HCT116 (cell line): ENCODE measurements around the gene FPR1. TPM values are rescaled to one million over a fixed set of nuclear protein-coding genes. Genes with fewer than 3 reads are reported as not detected.

ENCODE experiments used
- ATAC-seq: fragments of 200-7000 bp; cut with Tn5 transposase; 2 replicates; pipeline ENCODE4 v1.9.1; 2020; ENCODE audit warnings: mild to moderate bottlenecking, moderate library complexity
- BruUV-seq: library from RNA; stranded (reverse); fragments of 400-500 nt; replicated peaks from 2 replicates; lab custom pipeline; 2021; lab: Mats Ljungman, UMichigan
- CTCF ChIA-PET: fragments of 300-600 bp; sonication (Branson Sonifier 250); formaldehyde crosslinking; loops from one replicate; lab custom pipeline; 2021; ENCODE audit warnings: antibody characterized with exemption; lab: Charles Lee
- POLR2A ChIA-PET: fragments of 300-600, 350-600 bp; sonication (Branson Sonifier 250); formaldehyde crosslinking; loops from one replicate; lab custom pipeline; 2021; ENCODE audit warnings: antibody characterized with exemption; lab: Charles Lee
- RAD21 ChIA-PET, 2 experiments: fragments of 300-600 bp; sonication (Branson Sonifier 250); formaldehyde crosslinking; loops; one replicate each; lab custom pipeline; 2023; ENCODE audit warnings: low total read pairs in 2 of 2; ENCODE audit not compliant: uncharacterized antibody in 2 of 2, unreplicated experiment in 2 of 2, low non-redundant PET in 1 of 2; lab: Charles Lee
- DNase-seq: peaks from one replicate; pipeline ENCODE4 v3.0.0-alpha.2; 2010; ENCODE audit warnings: low read depth, low spot score
- H2AFZ ChIP-seq: fragments of 200-600 bp; shearing (Covaris generic), sonication (generic); 2 replicates; pipeline ENCODE4 v1.6.1; 2017; ENCODE audit warnings: low read depth, mixed run types, mixed read lengths, antibody characterized with exemption, low read length; ENCODE audit not compliant: poor library complexity, severe bottlenecking
- H3K27ac ChIP-seq: 2 replicates; pipeline ENCODE4 v1.5.1; 2012; ENCODE audit warnings: low read depth, low read length
- H3K27me3 ChIP-seq: fragments of 200-600 bp; sonication (generic); 2 replicates; pipeline ENCODE4 v1.6.1; 2016; ENCODE audit warnings: mixed run types, low read length, mixed read lengths; ENCODE audit not compliant: insufficient read depth
- H3K36me3 ChIP-seq, 2 experiments: fragments of 200-500 bp in 1 of 2; fragments of 200-600 bp in 1 of 2; sonication (Bioruptor generic) in 1 of 2; sonication (generic) in 1 of 2; 2 replicates each; pipeline versions ENCODE4 v1.5.1 to v1.6.1; 2014 to 2016; ENCODE audit warnings: low read length in 2 of 2, inconsistent platforms in 1 of 2, mixed read lengths in 1 of 2, mixed run types in 1 of 2; ENCODE audit not compliant: insufficient read depth in 2 of 2, control insufficient read depth in 1 of 2
- H3K4me1 ChIP-seq, 2 experiments: fragments of 200-600 bp in 1 of 2; sonication (generic) in 1 of 2; 2 replicates each; pipeline versions ENCODE4 v1.5.1 to v1.6.1; 2012 to 2017; ENCODE audit warnings: low read length in 2 of 2, inconsistent platforms in 1 of 2, mild to moderate bottlenecking in 1 of 2, mixed read lengths in 1 of 2, mixed run types in 1 of 2, moderate library complexity in 1 of 2; ENCODE audit not compliant: insufficient read depth in 2 of 2, control insufficient read depth in 1 of 2
- H3K4me2 ChIP-seq: fragments of 200-600 bp; sonication (generic); 2 replicates; pipeline ENCODE4 v1.6.1; 2017; ENCODE audit warnings: mixed run types, low read length, mixed read lengths
- H3K4me3 ChIP-seq, 2 experiments: fragments of 200-600 bp in 1 of 2; sonication (generic) in 1 of 2; replicated peaks in 1 of 2; 2 replicates each; pipeline ENCODE4 v1.5.1; 2011 to 2016; ENCODE audit warnings: low read length in 2 of 2, control low read depth in 1 of 2, low read depth in 1 of 2, mild to moderate bottlenecking in 1 of 2, mixed read lengths in 1 of 2, mixed run types in 1 of 2
- H3K79me2 ChIP-seq: fragments of 200-600 bp; sonication (generic); 2 replicates; pipeline ENCODE4 v1.6.1; 2017; ENCODE audit warnings: mild to moderate bottlenecking, mixed run types, low read length, moderate library complexity, mixed read lengths; ENCODE audit not compliant: insufficient read depth
- H3K9ac ChIP-seq: fragments of 200-600 bp; sonication (generic); 2 replicates; pipeline ENCODE4 v1.6.1; 2016; ENCODE audit warnings: low read length, mixed read lengths
- H3K9me2 ChIP-seq: fragments of 200-600 bp; sonication (generic), shearing (Covaris generic); 2 replicates; pipeline ENCODE4 v1.6.1; 2017; ENCODE audit warnings: mixed run types, mild to moderate bottlenecking, moderate library complexity; ENCODE audit not compliant: insufficient read depth
- H3K9me3 ChIP-seq, 2 experiments: fragments of 200-500 bp in 1 of 2; fragments of 200-600 bp in 1 of 2; sonication (Bioruptor generic) in 1 of 2; sonication (generic) in 1 of 2; 2 replicates each; pipeline ENCODE4 v1.6.1; 2014 to 2017; ENCODE audit warnings: low read length in 2 of 2, mixed read lengths in 2 of 2, inconsistent platforms in 1 of 2, low read depth in 1 of 2, mild to moderate bottlenecking in 1 of 2, mixed run types in 1 of 2, moderate library complexity in 1 of 2; ENCODE audit not compliant: control insufficient read depth in 1 of 2, insufficient read depth in 1 of 2
- H4K20me1 ChIP-seq: fragments of 200-600 bp; sonication (generic), shearing (Covaris generic); 2 replicates; pipeline ENCODE4 v1.6.1; 2017; ENCODE audit warnings: mixed run types, mild to moderate bottlenecking, moderate library complexity; ENCODE audit not compliant: insufficient read depth
- CEBPB ChIP-seq: IDR thresholded peaks from 2 replicates; pipeline ENCODE4 v1.6.1; 2012; ENCODE audit warnings: low read depth
- EGR1 ChIP-seq: IDR thresholded peaks from 2 replicates; pipeline ENCODE4 v1.6.1; 2012; ENCODE audit warnings: low read depth
- EZH2 ChIP-seq: fragments of 200-600 bp; sonication (generic); IDR thresholded peaks from 2 replicates; pipeline ENCODE4 v1.6.1; 2017; ENCODE audit warnings: antibody characterized with exemption, mixed run types
- EZH2phosphoT487 ChIP-seq: fragments of 200-600 bp; IDR thresholded peaks from 2 replicates; pipeline ENCODE4 v1.6.1; 2018; ENCODE audit warnings: antibody characterized with exemption, borderline replicate concordance
- FOSL1 ChIP-seq: IDR thresholded peaks from 2 replicates; pipeline ENCODE4 v1.6.1; 2012; ENCODE audit warnings: low read depth
- JUND ChIP-seq: IDR thresholded peaks from 2 replicates; pipeline ENCODE4 v1.6.1; 2012
- SRF ChIP-seq: IDR thresholded peaks from 2 replicates; pipeline ENCODE4 v1.6.1; 2012; ENCODE audit warnings: low read depth
- TCF7L2 ChIP-seq: IDR thresholded peaks from 2 replicates; pipeline ENCODE4 v1.7.0; 2011; ENCODE audit warnings: borderline replicate concordance, inconsistent platforms; ENCODE audit not compliant: insufficient read depth, insufficient read length; ENCODE audit errors: extremely low read depth
- YY1 ChIP-seq: IDR thresholded peaks from 2 replicates; pipeline ENCODE4 v1.6.1; 2011; ENCODE audit warnings: low read length, low read depth, moderate library complexity, mild to moderate bottlenecking; ENCODE audit not compliant: insufficient replicate concordance; ENCODE audit errors: extremely low read depth
- ZFX ChIP-seq: fragments of 450-650 bp; IDR thresholded peaks from 2 replicates; pipeline ENCODE4 v1.6.1; 2017
- ZNF274 ChIP-seq: fragments of 200-500 bp; sonication (Bioruptor generic); IDR thresholded peaks from 2 replicates; pipeline ENCODE4 v1.6.1; 2014; ENCODE audit warnings: mild to moderate bottlenecking, low read depth, low read length, inconsistent platforms
- intact Hi-C: fragments of 100-400 bp; cut with micrococcal nuclease; formaldehyde crosslinking; loops from 2 replicates; pipeline ENCODE4 v1.10.0; 2022
- total RNA-seq: library from RNA; stranded (reverse); gene quantifications from one replicate; pipeline ENCODE4 v1.2.1, GENCODE V29; 2021; ENCODE audit not compliant: unreplicated experiment
- TF ChIP-seq, protein P1 (sequence below), 3 experiments: fragments of 200-600 bp in 1 of 3; sonication (generic) in 1 of 3; IDR thresholded peaks in 2 of 3; conservative IDR thresholded peaks in 1 of 3; 2 replicates each; pipeline ENCODE4 v1.5.1; 2012 to 2017; ENCODE audit warnings: low read depth in 2 of 3, low read length in 2 of 3, antibody characterized with exemption in 1 of 3, borderline replicate concordance in 1 of 3, control low read depth in 1 of 3, mild to moderate bottlenecking in 1 of 3, mixed read lengths in 1 of 3, mixed run types in 1 of 3, moderate library complexity in 1 of 3; ENCODE audit not compliant: insufficient read depth in 1 of 3
- TF ChIP-seq, protein P2 (sequence below): IDR thresholded peaks from 2 replicates; pipeline ENCODE4 v1.6.1; 2012; ENCODE audit warnings: low read depth

The FPR1 gene
- total RNA-seq, 1 experiment from 2014 or later, result not detected

DNA sequence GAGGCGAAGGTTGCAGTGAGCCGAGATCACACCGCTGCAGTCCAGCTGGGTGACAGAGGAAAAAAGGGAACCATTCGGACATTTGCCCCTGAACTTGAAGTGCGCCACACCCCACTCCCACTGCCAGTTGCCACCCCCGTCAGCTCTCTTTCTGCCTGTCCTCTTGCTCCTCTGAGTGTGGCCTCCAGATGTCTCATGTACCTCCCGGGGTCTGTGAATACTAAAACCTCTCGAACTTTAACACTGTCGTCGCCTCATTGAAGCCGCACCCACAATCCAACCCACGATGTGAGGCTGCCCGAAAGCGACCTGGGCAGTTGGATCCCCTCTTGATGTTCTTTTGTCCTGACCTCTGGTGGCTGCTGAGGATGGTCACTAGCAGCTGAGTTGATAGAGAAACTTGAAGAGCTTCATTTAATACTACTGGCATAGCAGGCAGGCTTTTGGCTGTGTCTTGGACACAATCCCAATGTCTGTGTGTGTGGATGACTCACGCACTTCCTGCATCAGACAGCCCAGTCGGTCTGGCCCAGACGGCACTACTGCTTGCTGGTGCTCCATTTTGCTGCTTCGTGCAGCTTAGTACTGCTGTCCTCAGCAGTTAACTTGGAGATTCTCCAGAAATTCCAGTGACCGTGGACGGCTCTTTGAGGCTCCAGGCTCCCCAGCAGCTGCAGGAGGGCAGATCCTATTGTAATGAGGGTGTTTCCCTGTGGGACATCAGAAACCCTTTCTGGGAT is 47.5 kb upstream of the FPR1 start:
- no peaks in the 10 kb centered on the region for H4K20me1 ChIP-seq
- H3K27ac ChIP-seq, result no peak overlapping the region
- H3K27me3 ChIP-seq, result no peaks in the 10 kb centered on the region
- no peak overlapping the region for H3K4me3 ChIP-seq
- ATAC-seq, result peak; percentile 75
- TF ChIP-seq JUND (peak; percentile 48), ZFX (no peak), FOSL1 (peak; percentile 43)
- H3K4me1 ChIP-seq, result peaks cover 0 to 7% of the 10 kb centered on the region in 2 experiments; a peak in 1 of 4 replicates
- H3K79me2 ChIP-seq, result no peaks in the 10 kb centered on the region
- RAD21 ChIA-PET, result no interaction called here
- no TSS peak for BruUV-seq
- CTCF ChIA-PET, result interaction anchor here (1.1 kb wide), 1 partner anchor 21 kb away, joined by 4 read pairs; no protein-coding TSS in a partner anchor
- H3K4me2 ChIP-seq, result peak overlapping the region; percentile 9
- no peak for DNase-seq
- intact Hi-C loops, result no loop called here
- no peak overlapping the region for H3K9ac ChIP-seq
- POLR2A ChIA-PET, result no interaction called here
- H3K36me3 ChIP-seq, result no peaks in the 10 kb centered on the region
- no peak overlapping the region for H2AFZ ChIP-seq
- H3K9me2 ChIP-seq, result no peaks in the 10 kb centered on the region
- no peaks in the 10 kb centered on the region; a peak in 2 of 4 replicates for H3K9me3 ChIP-seq

DNA sequence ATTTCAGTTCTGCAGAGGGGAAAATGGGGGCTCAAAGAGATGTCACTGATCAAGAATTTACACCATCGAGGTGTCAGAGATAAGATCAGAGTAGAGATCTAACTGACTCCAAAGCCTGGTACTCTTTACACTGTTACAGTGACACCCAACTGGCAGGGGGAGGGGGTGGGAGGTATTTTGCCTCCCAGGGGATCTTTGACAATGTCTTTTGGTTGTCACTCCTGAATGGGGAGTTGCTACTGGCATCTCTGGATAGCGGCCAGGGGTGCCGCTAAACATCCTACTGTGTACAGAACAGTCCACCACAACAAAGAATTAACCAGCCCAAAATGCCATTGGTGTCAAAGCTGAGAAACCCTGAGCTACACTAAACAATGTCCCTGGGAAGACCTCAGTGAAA is 46.4 kb upstream of the FPR1 start:
- no peaks in the 10 kb centered on the region for H3K27me3 ChIP-seq
- intact Hi-C loops, result no loop called here
- ChIA-PET RAD21 (no interaction called here), POLR2A (no interaction called here), CTCF (no interaction called here)
- no peak overlapping the region for H3K4me2 ChIP-seq
- no peak overlapping the region for H3K4me3 ChIP-seq
- H3K9me2 ChIP-seq, result no peaks in the 10 kb centered on the region
- H3K36me3 ChIP-seq, result no peaks in the 10 kb centered on the region
- no TSS peak for BruUV-seq
- DNase-seq (no peak), ATAC-seq (no peak)
- no peaks in the 10 kb centered on the region; a peak in 2 of 4 replicates for H3K9me3 ChIP-seq
- no peak overlapping the region for H3K9ac ChIP-seq
- H3K27ac ChIP-seq, result no peak overlapping the region
- no peaks in the 10 kb centered on the region for H3K79me2 ChIP-seq
- H3K4me1 ChIP-seq, result peaks cover 0 to 7% of the 10 kb centered on the region in 2 experiments; a peak in 1 of 4 replicates
- H2AFZ ChIP-seq, result no peak overlapping the region
- H4K20me1 ChIP-seq, result no peaks in the 10 kb centered on the region
- TF ChIP-seq EGR1 (no peak), CEBPB (no peak), TCF7L2 (no peak), YY1 (no peak), ZFX (no peak), JUND (no peak), EZH2phosphoT487 (no peak), EZH2 (no peak), ZNF274 (no peak), SRF (no peak)
- TF ChIP-seq, protein P1, sequence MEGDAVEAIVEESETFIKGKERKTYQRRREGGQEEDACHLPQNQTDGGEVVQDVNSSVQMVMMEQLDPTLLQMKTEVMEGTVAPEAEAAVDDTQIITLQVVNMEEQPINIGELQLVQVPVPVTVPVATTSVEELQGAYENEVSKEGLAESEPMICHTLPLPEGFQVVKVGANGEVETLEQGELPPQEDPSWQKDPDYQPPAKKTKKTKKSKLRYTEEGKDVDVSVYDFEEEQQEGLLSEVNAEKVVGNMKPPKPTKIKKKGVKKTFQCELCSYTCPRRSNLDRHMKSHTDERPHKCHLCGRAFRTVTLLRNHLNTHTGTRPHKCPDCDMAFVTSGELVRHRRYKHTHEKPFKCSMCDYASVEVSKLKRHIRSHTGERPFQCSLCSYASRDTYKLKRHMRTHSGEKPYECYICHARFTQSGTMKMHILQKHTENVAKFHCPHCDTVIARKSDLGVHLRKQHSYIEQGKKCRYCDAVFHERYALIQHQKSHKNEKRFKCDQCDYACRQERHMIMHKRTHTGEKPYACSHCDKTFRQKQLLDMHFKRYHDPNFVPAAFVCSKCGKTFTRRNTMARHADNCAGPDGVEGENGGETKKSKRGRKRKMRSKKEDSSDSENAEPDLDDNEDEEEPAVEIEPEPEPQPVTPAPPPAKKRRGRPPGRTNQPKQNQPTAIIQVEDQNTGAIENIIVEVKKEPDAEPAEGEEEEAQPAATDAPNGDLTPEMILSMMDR (IDR thresholded peaks at IDR 0.05 in 2 of 3, conservative IDR thresholded peaks at IDR 0.05 in 1 of 3; ENCODE audit: borderline replicate concordance in 1 of 3, insufficient read depth in 1 of 3, low read depth in 2 of 3, low read length in 2 of 3), result no peak
- TF ChIP-seq, protein P2, sequence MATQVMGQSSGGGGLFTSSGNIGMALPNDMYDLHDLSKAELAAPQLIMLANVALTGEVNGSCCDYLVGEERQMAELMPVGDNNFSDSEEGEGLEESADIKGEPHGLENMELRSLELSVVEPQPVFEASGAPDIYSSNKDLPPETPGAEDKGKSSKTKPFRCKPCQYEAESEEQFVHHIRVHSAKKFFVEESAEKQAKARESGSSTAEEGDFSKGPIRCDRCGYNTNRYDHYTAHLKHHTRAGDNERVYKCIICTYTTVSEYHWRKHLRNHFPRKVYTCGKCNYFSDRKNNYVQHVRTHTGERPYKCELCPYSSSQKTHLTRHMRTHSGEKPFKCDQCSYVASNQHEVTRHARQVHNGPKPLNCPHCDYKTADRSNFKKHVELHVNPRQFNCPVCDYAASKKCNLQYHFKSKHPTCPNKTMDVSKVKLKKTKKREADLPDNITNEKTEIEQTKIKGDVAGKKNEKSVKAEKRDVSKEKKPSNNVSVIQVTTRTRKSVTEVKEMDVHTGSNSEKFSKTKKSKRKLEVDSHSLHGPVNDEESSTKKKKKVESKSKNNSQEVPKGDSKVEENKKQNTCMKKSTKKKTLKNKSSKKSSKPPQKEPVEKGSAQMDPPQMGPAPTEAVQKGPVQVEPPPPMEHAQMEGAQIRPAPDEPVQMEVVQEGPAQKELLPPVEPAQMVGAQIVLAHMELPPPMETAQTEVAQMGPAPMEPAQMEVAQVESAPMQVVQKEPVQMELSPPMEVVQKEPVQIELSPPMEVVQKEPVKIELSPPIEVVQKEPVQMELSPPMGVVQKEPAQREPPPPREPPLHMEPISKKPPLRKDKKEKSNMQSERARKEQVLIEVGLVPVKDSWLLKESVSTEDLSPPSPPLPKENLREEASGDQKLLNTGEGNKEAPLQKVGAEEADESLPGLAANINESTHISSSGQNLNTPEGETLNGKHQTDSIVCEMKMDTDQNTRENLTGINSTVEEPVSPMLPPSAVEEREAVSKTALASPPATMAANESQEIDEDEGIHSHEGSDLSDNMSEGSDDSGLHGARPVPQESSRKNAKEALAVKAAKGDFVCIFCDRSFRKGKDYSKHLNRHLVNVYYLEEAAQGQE, result no peak
